Psoas muscle (tissue), 8 donors: ENCODE results near the gene TMEM169. TPM values are rescaled to one million over a fixed set of nuclear protein-coding genes. Genes with fewer than 3 reads are reported as not detected.

Experiments used
- ATAC-seq, 4 donors: fragments of 200-7000 bp; cut with Tn5 transposase; one replicate each; pipeline ENCODE4 v1.9.1; 2020; ENCODE audit warnings: moderate library complexity in 3 of 4, mild to moderate bottlenecking in 2 of 4
- DNase-seq, 2 donors: peaks; one replicate each; pipeline ENCODE4 v3.0.0-alpha.2; 2020
- H3K27ac ChIP-seq: fragments of 200-600 bp; one replicate; pipeline ENCODE4 v1.8.0; 2022
- H3K27me3 ChIP-seq, 3 donors: fragments of 200-600 bp in 1 of 3; one replicate each; pipeline versions ENCODE4 v1.6.1 to v1.8.0; 2013 to 2022; ENCODE audit warnings: low read length in 2 of 3, mild to moderate bottlenecking in 2 of 3, moderate library complexity in 1 of 3; ENCODE audit not compliant: insufficient read depth in 3 of 3
- H3K36me3 ChIP-seq, 2 donors: fragments of 200-600 bp in 1 of 2; one replicate each; pipeline versions ENCODE4 v1.6.1 to v1.8.0; 2013 to 2022; ENCODE audit warnings: low read depth in 1 of 2, mild to moderate bottlenecking in 1 of 2, moderate library complexity in 1 of 2; ENCODE audit not compliant: insufficient read depth in 1 of 2
- H3K4me1 ChIP-seq: fragments of 200-600 bp; one replicate; pipeline ENCODE4 v1.8.0; 2022
- H3K4me3 ChIP-seq: fragments of 200-600 bp; one replicate; pipeline ENCODE4 v1.8.0; 2022; ENCODE audit warnings: mild to moderate bottlenecking
- H3K9me3 ChIP-seq: fragments of 200-600 bp; one replicate; pipeline ENCODE4 v1.8.0; 2022
- whole genome bisulfite sequencing, 3 donors: extraction: QIAGEN DNeasy Blood & Tissue Kit; methylation state at CpG; one replicate each; pipeline versions ENCODE4 v1.1.6 to v1.1.7; 2013; 5-methylcytosine and 5-hydroxymethylcytosine counted together
- intact Hi-C, 2 donors: fragments of 100-400 bp; cut with DNase I; formaldehyde crosslinking; loops; one replicate each; pipeline versions ENCODE4 v1.11.0 to v1.14.2; 2022
- polyA plus RNA-seq, 3 donors: library from polyadenylated mRNA; stranded (reverse); fragments of 200-250 nt; gene quantifications; one replicate each; pipeline ENCODE4 v1.2.3, GENCODE V29; 2013
- total RNA-seq, 4 donors: library from RNA; stranded (reverse); fragmentation: NEBNext Ultra II Directional in 2 of 4; extraction: Animal tissue kit (Norgen Biotek cat#: 25700) in 2 of 4; gene quantifications; one replicate each; pipeline versions ENCODE4 v1.2.1 to v1.2.4, GENCODE V29; 2021 to 2023
- TF ChIP-seq, protein P1 (sequence below): fragments of 200-600 bp; IDR thresholded peaks from one replicate; pipeline ENCODE4 v1.8.0; 2022; ENCODE audit warnings: antibody characterized with exemption
- donor health status: healthy with polysubstance abuse.
- donor health status: DM: no; HTN: no; CAD: no; lungs with moderate emphysema.
- donor health status: Bipolar disorder and iron deficiency.
- donor health status: healthy.
- donor health status: DM: yes; HTN: yes; CAD: no.
- donor health status: DM: no; HTN: no; CAD: no.
- donor health status: DM: no; HTN: no; CAD: no.
- donor health status: DM: yes; HTN: yes; CAD: no.

Gene TMEM169
- total and polyA plus RNA-seq, 7 donors = 0.07 to 0.41 (median 0.08) TPM; not detected in 2

DNA sequence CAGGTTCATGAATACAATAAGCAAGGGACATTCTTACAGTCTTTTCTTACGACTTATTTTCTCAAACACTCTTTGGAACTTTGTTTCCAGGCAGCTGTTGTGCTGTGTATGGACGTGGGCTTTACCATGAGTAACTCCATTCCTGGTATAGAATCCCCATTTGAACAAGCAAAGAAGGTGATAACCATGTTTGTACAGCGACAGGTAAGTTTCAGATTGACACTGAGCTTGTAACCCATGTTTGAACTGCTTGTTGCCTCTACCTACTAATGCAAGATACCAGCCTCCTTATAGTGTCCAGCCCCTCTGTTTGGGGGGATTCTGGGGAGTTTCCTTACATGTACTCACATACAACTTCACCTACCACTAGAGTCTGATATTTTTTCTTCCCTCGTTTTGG is 31.2 kb downstream of the TMEM169 start:
- intact Hi-C loops = no loop called here
- peaks cover 9 to 63% of the 10 kb centered on the region in 2 donors for H3K36me3 ChIP-seq

DNA sequence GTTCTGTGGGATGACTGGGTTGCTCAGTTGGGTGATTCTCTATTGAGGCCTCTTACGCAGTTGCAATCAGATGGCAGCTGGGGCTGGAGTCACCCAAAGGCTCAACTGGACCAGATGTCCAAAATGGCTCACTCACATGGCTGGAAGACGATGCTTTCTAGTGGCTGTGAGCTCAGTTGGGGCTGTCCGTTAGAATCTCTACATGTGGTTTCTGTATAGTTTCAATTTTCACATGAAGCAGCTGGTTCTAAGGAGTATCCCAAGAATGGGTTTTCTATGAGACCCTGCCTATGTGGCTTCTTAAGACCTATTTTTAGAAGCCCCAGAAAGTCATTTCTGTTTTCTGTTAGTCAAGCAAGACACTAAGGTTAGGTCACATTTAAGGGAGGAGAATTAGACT is 31.9 kb downstream of the TMEM169 start:
- TF ChIP-seq, protein P1, sequence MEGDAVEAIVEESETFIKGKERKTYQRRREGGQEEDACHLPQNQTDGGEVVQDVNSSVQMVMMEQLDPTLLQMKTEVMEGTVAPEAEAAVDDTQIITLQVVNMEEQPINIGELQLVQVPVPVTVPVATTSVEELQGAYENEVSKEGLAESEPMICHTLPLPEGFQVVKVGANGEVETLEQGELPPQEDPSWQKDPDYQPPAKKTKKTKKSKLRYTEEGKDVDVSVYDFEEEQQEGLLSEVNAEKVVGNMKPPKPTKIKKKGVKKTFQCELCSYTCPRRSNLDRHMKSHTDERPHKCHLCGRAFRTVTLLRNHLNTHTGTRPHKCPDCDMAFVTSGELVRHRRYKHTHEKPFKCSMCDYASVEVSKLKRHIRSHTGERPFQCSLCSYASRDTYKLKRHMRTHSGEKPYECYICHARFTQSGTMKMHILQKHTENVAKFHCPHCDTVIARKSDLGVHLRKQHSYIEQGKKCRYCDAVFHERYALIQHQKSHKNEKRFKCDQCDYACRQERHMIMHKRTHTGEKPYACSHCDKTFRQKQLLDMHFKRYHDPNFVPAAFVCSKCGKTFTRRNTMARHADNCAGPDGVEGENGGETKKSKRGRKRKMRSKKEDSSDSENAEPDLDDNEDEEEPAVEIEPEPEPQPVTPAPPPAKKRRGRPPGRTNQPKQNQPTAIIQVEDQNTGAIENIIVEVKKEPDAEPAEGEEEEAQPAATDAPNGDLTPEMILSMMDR = no peak
- no peak for ATAC-seq
- DNase-seq = no peak
- intact Hi-C loops = no loop called here
- Histone ChIP-seq H3K27ac (no peak overlapping the region), H3K27me3 (no peaks in the 10 kb centered on the region), H3K4me1 (peaks cover 28% of the 10 kb centered on the region), H3K4me3 (no peak overlapping the region), H3K36me3 (peaks cover 9 to 69% of the 10 kb centered on the region in 2 donors), H3K9me3 (no peaks in the 10 kb centered on the region)
- 63 to 84% (median 66%) methylated on average over 3 of the region's 3 CpGs for WGBS, 3 donors

More for the DNA sequence above, 31.2 kb downstream of the TMEM169 start:
- 82 to 88% (median 84%) methylated on average over 4 of the region's 4 CpGs for WGBS, 3 donors
- no peak overlapping the region for H3K27ac ChIP-seq
- no peak for ATAC-seq
- TF ChIP-seq, protein P1 = no peak
- no peaks in the 10 kb centered on the region for H3K9me3 ChIP-seq
- peaks cover 28% of the 10 kb centered on the region for H3K4me1 ChIP-seq
- H3K27me3 ChIP-seq = no peaks in the 10 kb centered on the region
- H3K4me3 ChIP-seq = no peak overlapping the region
- DNase-seq = no peak

DNA sequence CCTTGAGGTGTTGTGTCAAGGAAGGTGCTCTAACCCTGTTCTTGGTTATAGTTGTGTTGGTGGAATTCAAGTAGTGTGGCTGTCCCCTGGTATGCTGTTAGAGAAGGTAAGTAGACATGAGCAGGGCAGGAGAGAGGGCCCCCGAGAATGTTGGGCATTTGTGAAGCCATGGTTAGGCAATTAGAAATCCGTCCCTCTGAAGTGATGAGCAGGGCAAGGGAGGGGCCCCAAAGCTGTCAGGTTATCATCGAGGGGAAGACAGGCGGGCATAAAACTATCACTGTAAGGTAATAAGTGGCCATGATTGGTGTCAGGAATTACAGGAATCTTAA is 32.6 kb downstream of the TMEM169 start:
- intact Hi-C loops = no loop called here
- DNase-seq = no peak
- 33 to 42% (median 39%) methylated on average over 4 of the region's 4 CpGs for WGBS, 3 donors
- H3K4me1 ChIP-seq = peaks cover 28% of the 10 kb centered on the region
- peak overlapping the region; percentile 74 for H3K4me3 ChIP-seq
- peak in 1 of 4 donors; percentile 36 for ATAC-seq
- TF ChIP-seq, protein P1 = no peak
- H3K9me3 ChIP-seq = no peaks in the 10 kb centered on the region
- H3K27me3 ChIP-seq = no peaks in the 10 kb centered on the region
- peaks cover 9 to 77% of the 10 kb centered on the region in 2 donors for H3K36me3 ChIP-seq
- no peak overlapping the region for H3K27ac ChIP-seq

DNA sequence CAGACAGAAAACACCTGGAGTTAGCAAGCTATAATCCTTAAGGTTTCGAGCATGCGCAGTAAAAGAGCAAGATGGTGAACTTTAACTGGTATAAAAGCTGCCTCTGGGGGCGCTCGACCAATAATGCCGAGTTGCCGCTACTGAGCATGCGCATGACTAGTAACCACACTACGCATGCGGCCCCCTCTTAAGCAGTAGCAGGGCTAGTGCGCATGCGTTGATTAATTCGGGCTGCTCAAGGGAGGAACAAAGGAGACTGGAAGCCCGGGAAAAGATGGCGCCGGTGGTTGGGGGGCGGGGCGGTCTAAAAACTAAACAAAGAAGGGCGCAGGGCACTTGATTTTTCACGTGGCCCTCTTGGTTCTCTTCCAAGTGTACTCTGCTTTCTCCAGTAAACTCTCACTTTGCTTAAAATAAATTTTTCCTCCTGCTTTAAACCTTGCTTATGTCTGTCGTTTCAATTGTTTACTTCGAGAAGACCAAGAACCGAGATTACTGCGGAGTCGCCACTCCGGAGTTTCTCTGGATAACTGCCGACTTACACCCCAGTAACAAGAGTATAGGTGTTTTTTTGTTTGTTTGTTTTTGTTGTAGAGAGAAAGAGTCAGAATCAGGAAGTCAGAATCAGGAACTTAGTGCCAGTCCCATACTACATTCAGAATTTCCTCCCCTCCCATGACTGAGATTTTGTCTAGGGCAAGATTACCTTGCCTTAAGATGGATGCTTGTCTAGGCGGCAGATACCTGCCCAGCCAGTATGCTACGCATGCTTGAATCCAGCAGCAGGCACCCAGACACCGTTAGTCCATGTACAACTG is 33.2 kb downstream of the TMEM169 start:
- Histone ChIP-seq H3K4me3 (peak overlapping the region; percentile 74), H3K27me3 (no peaks in the 10 kb centered on the region), H3K4me1 (peaks cover 28% of the 10 kb centered on the region), H3K36me3 (peaks cover 9 to 83% of the 10 kb centered on the region in 2 donors), H3K9me3 (no peaks in the 10 kb centered on the region), H3K27ac (peak overlapping the region; percentile 85)
- TF ChIP-seq, protein P1 = peak; percentile 89
- DNase-seq (peak; percentile 96 to 98), ATAC-seq (peak; percentile 96 to 98 (median 97))
- intact Hi-C loops = loop anchor here in 1 of 2 donors (5.0 kb wide), 1 partner anchor 307 kb away; no protein-coding TSS in a partner anchor
- WGBS, 3 donors = 3 to 6% (median 4%) methylated on average over 29 of the region's 29 CpGs
